ENCODE data around the gene RPRD1B. TPM values are rescaled to one million over a fixed set of nuclear protein-coding genes. Genes with fewer than 3 reads are reported as not detected.

Gene RPRD1B
- total RNA-seq, 1 experiment from 2014 or later: 42.6 TPM

DNA sequence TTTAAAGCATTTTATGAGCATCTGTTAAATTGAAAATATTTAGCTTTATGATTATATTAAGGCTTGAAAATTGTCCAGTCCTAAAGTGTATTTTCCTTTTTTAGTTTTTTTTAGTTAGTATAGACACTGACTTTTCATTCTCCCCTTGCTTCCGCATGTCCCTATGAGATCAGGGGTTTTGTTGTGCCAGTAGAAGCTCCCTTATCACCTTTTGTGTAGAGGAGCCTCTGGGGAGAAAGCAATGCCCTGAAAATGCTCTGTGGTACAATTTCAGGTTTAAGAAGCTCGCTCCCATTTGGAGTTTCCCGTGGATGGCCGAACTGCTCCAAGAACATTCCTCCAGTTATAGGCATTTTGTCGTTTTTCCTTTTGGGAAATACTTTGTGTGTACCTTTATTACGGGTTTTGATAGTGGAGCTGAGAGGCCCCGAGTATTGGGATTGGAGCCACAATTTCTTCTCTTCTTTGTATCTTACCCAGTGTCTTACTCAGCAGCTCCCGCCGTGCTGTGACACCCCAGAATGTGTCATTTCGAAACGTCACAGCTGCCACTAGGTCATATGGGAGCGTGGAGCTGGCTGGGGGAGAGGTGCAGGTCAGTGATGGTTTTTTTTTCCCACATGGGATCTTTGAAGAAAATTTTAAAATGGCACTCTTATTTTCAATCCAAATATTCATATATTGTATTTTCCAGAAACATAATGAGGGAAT, 49.9 kb downstream of the RPRD1B start:
- intact Hi-C loops (cut with micrococcal nuclease): no loop called here
- CTCF ChIA-PET: interaction anchor here (0.6 to 11.9 kb wide), 11 partner anchors 10 to 257 kb away, joined by 3 to 155 read pairs (median 3); no protein-coding TSS in a partner anchor
- H3K36me3 Mint-ChIP-seq (ENCODE audit: insufficient read depth, unreplicated experiment): peaks cover 74% of the 10 kb centered on the region

DNA sequence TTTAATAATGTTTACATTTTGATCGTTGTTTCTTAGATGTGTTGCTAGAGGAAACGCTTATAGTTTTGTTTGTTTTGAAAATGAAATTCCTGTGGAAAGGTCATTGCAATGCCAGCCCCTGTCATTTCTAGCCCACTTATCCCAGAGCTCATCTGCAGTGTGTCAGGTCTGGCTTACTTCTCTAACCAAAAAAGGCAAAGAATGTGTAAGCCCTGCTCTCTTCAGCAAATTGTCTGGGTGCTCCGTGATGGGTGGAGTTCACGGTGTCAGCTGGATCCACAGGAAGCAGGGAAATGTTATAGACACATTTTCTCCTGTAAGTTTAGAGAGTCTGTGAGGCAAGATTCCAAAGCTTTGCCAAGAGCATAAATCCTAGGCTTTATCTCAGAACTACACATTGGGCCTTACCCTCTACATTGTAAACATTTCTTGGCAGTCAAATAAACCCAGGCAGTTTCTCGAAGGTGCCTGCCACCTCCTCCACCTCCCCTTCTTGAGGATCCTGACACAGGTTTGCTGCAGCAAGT, 50.9 kb downstream of the RPRD1B start:
- Mint-ChIP-seq H3K27me3 (ENCODE audit: insufficient read depth, unreplicated experiment) (no peaks in the 10 kb centered on the region), H3K9me3 (ENCODE audit: unreplicated experiment) (no peaks in the 10 kb centered on the region), H3K4me1 (ENCODE audit: insufficient read depth, unreplicated experiment) (no peaks in the 10 kb centered on the region), H3K36me3 (ENCODE audit: insufficient read depth, unreplicated experiment) (peaks cover 78% of the 10 kb centered on the region), H3K27ac (ENCODE audit: low read depth, unreplicated experiment) (no peak overlapping the region), H3K4me3 (ENCODE audit: unreplicated experiment) (no peak overlapping the region)
- TF ChIP-seq, protein P1, sequence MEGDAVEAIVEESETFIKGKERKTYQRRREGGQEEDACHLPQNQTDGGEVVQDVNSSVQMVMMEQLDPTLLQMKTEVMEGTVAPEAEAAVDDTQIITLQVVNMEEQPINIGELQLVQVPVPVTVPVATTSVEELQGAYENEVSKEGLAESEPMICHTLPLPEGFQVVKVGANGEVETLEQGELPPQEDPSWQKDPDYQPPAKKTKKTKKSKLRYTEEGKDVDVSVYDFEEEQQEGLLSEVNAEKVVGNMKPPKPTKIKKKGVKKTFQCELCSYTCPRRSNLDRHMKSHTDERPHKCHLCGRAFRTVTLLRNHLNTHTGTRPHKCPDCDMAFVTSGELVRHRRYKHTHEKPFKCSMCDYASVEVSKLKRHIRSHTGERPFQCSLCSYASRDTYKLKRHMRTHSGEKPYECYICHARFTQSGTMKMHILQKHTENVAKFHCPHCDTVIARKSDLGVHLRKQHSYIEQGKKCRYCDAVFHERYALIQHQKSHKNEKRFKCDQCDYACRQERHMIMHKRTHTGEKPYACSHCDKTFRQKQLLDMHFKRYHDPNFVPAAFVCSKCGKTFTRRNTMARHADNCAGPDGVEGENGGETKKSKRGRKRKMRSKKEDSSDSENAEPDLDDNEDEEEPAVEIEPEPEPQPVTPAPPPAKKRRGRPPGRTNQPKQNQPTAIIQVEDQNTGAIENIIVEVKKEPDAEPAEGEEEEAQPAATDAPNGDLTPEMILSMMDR (IDR thresholded peaks at IDR 0.05; ENCODE audit: unreplicated experiment): no peak
- CTCF ChIA-PET: interaction anchor here (5.4 to 6.1 kb wide), 3 partner anchors 11 to 138 kb away, joined by 46 to 75 read pairs (median 49); no protein-coding TSS in a partner anchor
- POLR2A ChIA-PET: interaction anchor here (0.6 to 2.5 kb wide), 2 partner anchors 9 to 29 kb away, joined by 5 to 11 read pairs; no protein-coding TSS in a partner anchor
- intact Hi-C loops (cut with micrococcal nuclease): no loop called here
- DNase-seq (ENCODE audit: unreplicated experiment): no peak
- no TSS peak for BruUV-seq (replicated peaks)

More for the DNA sequence above, 49.9 kb downstream of the RPRD1B start:
- BruUV-seq (replicated peaks): no TSS peak
- no peak for DNase-seq (ENCODE audit: unreplicated experiment)
- POLR2A ChIA-PET: interaction anchor here (1.3 to 2.5 kb wide), 3 partner anchors 10 to 61 kb away, joined by 3 to 11 read pairs (median 8); no protein-coding TSS in a partner anchor
- no peaks in the 10 kb centered on the region for H3K9me3 Mint-ChIP-seq (ENCODE audit: unreplicated experiment)
- no peaks in the 10 kb centered on the region for H3K4me1 Mint-ChIP-seq (ENCODE audit: insufficient read depth, unreplicated experiment)
- no peak overlapping the region for H3K4me3 Mint-ChIP-seq (ENCODE audit: unreplicated experiment)
- H3K27me3 Mint-ChIP-seq (ENCODE audit: insufficient read depth, unreplicated experiment): no peaks in the 10 kb centered on the region
- H3K27ac Mint-ChIP-seq (ENCODE audit: low read depth, unreplicated experiment): no peak overlapping the region
- TF ChIP-seq, protein P1 (IDR thresholded peaks at IDR 0.05; ENCODE audit: unreplicated experiment): no peak

DNA sequence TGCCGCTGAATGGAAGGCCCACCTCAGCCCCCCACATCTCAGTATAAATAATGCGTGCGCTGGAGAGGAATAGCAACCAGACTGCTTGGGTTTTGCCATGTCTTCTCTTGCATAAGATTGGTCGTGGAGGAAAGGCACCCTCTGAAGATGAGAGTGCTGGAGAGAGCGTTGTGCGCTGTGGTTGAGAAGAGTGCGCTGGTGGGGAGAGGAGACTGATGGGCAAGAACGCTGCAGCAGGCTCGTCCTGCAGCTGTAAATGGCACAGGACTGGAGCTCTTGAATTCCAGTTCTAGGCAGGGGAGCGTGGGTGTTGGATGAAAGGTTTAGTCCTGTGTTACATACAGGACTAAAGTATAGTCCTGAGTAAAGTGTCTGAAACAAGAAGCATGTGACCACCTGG, 51.5 kb downstream of the RPRD1B start:
- no peak for DNase-seq (ENCODE audit: unreplicated experiment)
- Mint-ChIP-seq H3K36me3 (ENCODE audit: insufficient read depth, unreplicated experiment) (peaks cover 78% of the 10 kb centered on the region), H3K4me1 (ENCODE audit: insufficient read depth, unreplicated experiment) (no peaks in the 10 kb centered on the region), H3K27ac (ENCODE audit: low read depth, unreplicated experiment) (no peak overlapping the region), H3K27me3 (ENCODE audit: insufficient read depth, unreplicated experiment) (no peaks in the 10 kb centered on the region), H3K9me3 (ENCODE audit: unreplicated experiment) (no peaks in the 10 kb centered on the region), H3K4me3 (ENCODE audit: unreplicated experiment) (no peak overlapping the region)
- ChIA-PET CTCF (interaction anchor here (0.6 to 6.1 kb wide), 4 partner anchors 11 to 137 kb away, joined by 3 to 49 read pairs (median 25); no protein-coding TSS in a partner anchor), POLR2A (interaction anchor here (0.6 to 2.5 kb wide), 2 partner anchors 9 to 30 kb away, joined by 5 to 11 read pairs; no protein-coding TSS in a partner anchor)
- no TSS peak for BruUV-seq (replicated peaks)
- TF ChIP-seq, protein P1 (IDR thresholded peaks at IDR 0.05; ENCODE audit: unreplicated experiment): no peak
- intact Hi-C loops (cut with micrococcal nuclease): no loop called here

DNA sequence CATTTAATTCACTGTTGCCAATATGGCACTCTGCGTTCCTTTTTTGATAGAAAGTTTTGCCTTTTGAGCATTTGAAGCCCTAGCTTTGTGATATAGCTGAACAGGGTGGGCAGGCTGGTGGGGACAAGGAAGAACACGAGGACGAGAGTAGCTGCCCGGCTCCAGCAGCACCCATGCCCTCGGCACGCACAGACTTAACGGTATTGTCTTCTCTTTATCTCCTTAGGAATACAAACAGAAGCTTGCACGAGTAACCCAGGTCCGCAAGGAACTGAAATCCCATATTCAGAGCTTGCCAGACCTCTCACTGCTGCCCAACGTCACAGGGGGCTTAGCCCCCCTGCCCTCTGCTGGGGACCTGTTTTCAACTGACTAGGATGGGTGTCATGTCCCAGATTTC, 56.0 kb downstream of the RPRD1B start:
- ChIA-PET CTCF (interaction anchor here (0.6 to 7.8 kb wide), 6 partner anchors 9 to 526 kb away, joined by 3 to 49 read pairs (median 8); partner anchors contain the start of gene TTI1), POLR2A (interaction anchor here (1.0 to 1.4 kb wide), 3 partner anchors 12 to 214 kb away, joined by 3 to 4 read pairs (median 3); partner anchors contain the start of gene BPI)
- no TSS peak for BruUV-seq (replicated peaks)
- H3K4me1 Mint-ChIP-seq (ENCODE audit: insufficient read depth, unreplicated experiment): peaks cover 3% of the 10 kb centered on the region
- H3K36me3 Mint-ChIP-seq (ENCODE audit: insufficient read depth, unreplicated experiment): peaks cover 72% of the 10 kb centered on the region
- DNase-seq (ENCODE audit: unreplicated experiment): no peak
- no peak overlapping the region for H3K4me3 Mint-ChIP-seq (ENCODE audit: unreplicated experiment)
- no peak overlapping the region for H3K27ac Mint-ChIP-seq (ENCODE audit: low read depth, unreplicated experiment)
- intact Hi-C loops (cut with micrococcal nuclease): no loop called here
- no peaks in the 10 kb centered on the region for H3K27me3 Mint-ChIP-seq (ENCODE audit: insufficient read depth, unreplicated experiment)
- H3K9me3 Mint-ChIP-seq (ENCODE audit: unreplicated experiment): no peaks in the 10 kb centered on the region
- TF ChIP-seq, protein P1 (IDR thresholded peaks at IDR 0.05; ENCODE audit: unreplicated experiment): no peak

Measured in MCF 10A (cell line).